Esophagus muscularis mucosa (tissue), 3 donors: ENCODE measurements around the gene LRRC14B.

Source experiments
- CTCF ChIP-seq, 3 experiments: fragments of 200-600 bp in 2 of 3; fragments of 450-650 bp in 1 of 3; sonication (generic) in 2 of 3; IDR thresholded peaks; one replicate each; pipeline ENCODE4 v1.5.1; 2017 to 2019; ENCODE audit warnings: antibody characterized with exemption in 3 of 3, mild to moderate bottlenecking in 2 of 3, moderate library complexity in 1 of 3
- POLR2A ChIP-seq: fragments of 450-650 bp; IDR thresholded peaks from one replicate; pipeline ENCODE4 v1.6.1; 2017; ENCODE audit warnings: antibody characterized with exemption, moderate library complexity, mild to moderate bottlenecking, low read depth
- POLR2AphosphoS5 ChIP-seq, 2 donors: sonication (generic); formaldehyde crosslinking; IDR thresholded peaks; one replicate each; pipeline ENCODE4 v1.6.1; 2017; ENCODE audit warnings: antibody characterized with exemption in 2 of 2

- TF ChIP-seq POLR2A, result no peak
- no peak for TF ChIP-seq CTCF (IDR thresholded peaks at IDR 0.05)
- TF ChIP-seq POLR2AphosphoS5 (IDR thresholded peaks at IDR 0.05), result no peak
Observed at GRCh38 chr5:161803-162110, 29.5 kb upstream of the LRRC14B start.
